Stimulated activated CD8-positive, alpha-beta memory T cell treated with anti-CD3 and anti-CD28 coated beads, Interleukin-4, amount 100 ng/mL, for 4 hours (primary cell): ENCODE results near the gene MICU1.
"Not testable (repeated sequence)": the region's sequence is repeated elsewhere in the genome, so short reads cannot be mapped to it uniquely, and the experiment has no call there.

Source experiments
- DNase-seq, 2 donors: peaks; one replicate each; pipeline ENCODE4 v3.0.0-alpha.2; 2020; ENCODE audit warnings: low read depth in 2 of 2, low spot score in 1 of 2

MICU1 gene

GRCh38 chr10:72625608-72626443 is at the start of gene MICU1:
Gene MICU1, minus strand, starts transcription at chr10:72626079. Its CDS starts 59,286 bp downstream, at chr10:72566793.
- peak; percentile 88 to 91 for DNase-seq

GRCh38 chr10:72674174-72674573 is 48.3 kb upstream of the MICU1 start:
- not testable (repeated sequence) for DNase-seq

GRCh38 chr10:72673280-72673679 is 47.4 kb upstream of the MICU1 start:
- DNase-seq = no peak

- DNase-seq = no peak
These were observed 41.5 kb upstream of the MICU1 start for GRCh38 chr10:72667207-72667864.

GRCh38 chr10:72665925-72666324 is 40.0 kb upstream of the MICU1 start:
- no peak for DNase-seq

- no peak for DNase-seq
These were observed 38.1 kb upstream of the MICU1 start for GRCh38 chr10:72663971-72664370.

GRCh38 chr10:72661431-72661830 is 35.6 kb upstream of the MICU1 start:
- DNase-seq = no peak

GRCh38 chr10:72660220-72660619 is 34.3 kb upstream of the MICU1 start:
- no peak for DNase-seq

- DNase-seq = no peak
These were observed 33.8 kb upstream of the MICU1 start for GRCh38 chr10:72659694-72660093.

- no peak for DNase-seq
These were observed 33.0 kb upstream of the MICU1 start for GRCh38 chr10:72658696-72659400.

- no peak for DNase-seq
These were observed 28.8 kb upstream of the MICU1 start for GRCh38 chr10:72654720-72655119.

GRCh38 chr10:72653383-72654096 is 27.7 kb upstream of the MICU1 start:
- no peak for DNase-seq

GRCh38 chr10:72649291-72649690 is 23.4 kb upstream of the MICU1 start:
- no peak for DNase-seq

- no peak for DNase-seq
These were observed 22.4 kb upstream of the MICU1 start for GRCh38 chr10:72648301-72648700.

- DNase-seq = not testable (repeated sequence)
These were observed 21.1 kb upstream of the MICU1 start for GRCh38 chr10:72646971-72647370.

GRCh38 chr10:72645263-72645858 is 19.5 kb upstream of the MICU1 start:
- DNase-seq = no peak

GRCh38 chr10:72642318-72642717 is 16.4 kb upstream of the MICU1 start:
- DNase-seq = no peak

- DNase-seq = no peak
These were observed 13.6 kb upstream of the MICU1 start for GRCh38 chr10:72639441-72639873.

GRCh38 chr10:72638586-72639440 is 12.9 kb upstream of the MICU1 start:
- no peak for DNase-seq

GRCh38 chr10:72637398-72637857 is 11.5 kb upstream of the MICU1 start:
- no peak for DNase-seq
